Endodermal cell (in vitro differentiated cells): ENCODE measurements around the gene SPRR4. TPM values are rescaled to one million over a fixed set of nuclear protein-coding genes. Genes with fewer than 3 reads are reported as not detected.
A peak's percentile ranks its signal among the peaks of the same experiment; 100 is the strongest.
"Not testable (repeated sequence)": the region's sequence is repeated elsewhere in the genome, so short reads cannot be mapped to it uniquely, and the experiment has no call there.

ENCODE experiments used
- DNase-seq: peaks from one replicate; pipeline ENCODE4 v3.0.0-alpha.2; 2017
- H3K27ac ChIP-seq: 2 replicates; pipeline ENCODE4 v1.5.1; 2013; ENCODE audit warnings: mild to moderate bottlenecking, low read depth, low read length, moderate library complexity
- H3K27me3 ChIP-seq: 2 replicates; pipeline ENCODE4 v1.6.1; 2013; ENCODE audit warnings: mild to moderate bottlenecking, low read length, moderate library complexity; ENCODE audit not compliant: insufficient read depth, control insufficient read depth, poor library complexity, severe bottlenecking
- H3K36me3 ChIP-seq: 2 replicates; pipeline ENCODE4 v1.7.0; 2013; ENCODE audit warnings: mild to moderate bottlenecking, low read length, moderate library complexity; ENCODE audit not compliant: control insufficient read depth, insufficient read depth
- H3K4me1 ChIP-seq: one replicate; pipeline ENCODE4 v1.7.0; 2013; ENCODE audit warnings: low read length; ENCODE audit not compliant: control insufficient read depth, insufficient read depth
- H3K4me3 ChIP-seq: 2 replicates; pipeline ENCODE4 v1.5.1; 2013; ENCODE audit warnings: mild to moderate bottlenecking, low read length, moderate library complexity
- H3K9ac ChIP-seq: 2 replicates; pipeline ENCODE4 v1.6.1; 2013; ENCODE audit warnings: mild to moderate bottlenecking, low read length, moderate library complexity; ENCODE audit not compliant: poor library complexity, severe bottlenecking; ENCODE audit errors: extremely low read depth
- H3K9me3 ChIP-seq: 2 replicates; pipeline ENCODE4 v1.6.1; 2013; ENCODE audit warnings: mild to moderate bottlenecking, low read length, moderate library complexity; ENCODE audit not compliant: control insufficient read depth
- H3K27ac Mint-ChIP-seq: 2 replicates; pipeline ENCODE4 v1.8.0; 2020; ENCODE audit warnings: mixed read lengths
- H3K27me3 Mint-ChIP-seq: 2 replicates; pipeline ENCODE4 v1.8.0; 2021; ENCODE audit warnings: mild to moderate bottlenecking, mixed read lengths; ENCODE audit not compliant: insufficient read depth
- H3K36me3 Mint-ChIP-seq: 2 replicates; pipeline ENCODE4 v1.8.0; 2020; ENCODE audit warnings: low read depth, mixed read lengths
- H3K4me1 Mint-ChIP-seq: 2 replicates; pipeline ENCODE4 v1.8.0; 2020; ENCODE audit warnings: mixed read lengths
- H3K4me3 Mint-ChIP-seq: 2 replicates; pipeline ENCODE4 v1.8.0; 2020; ENCODE audit warnings: mild to moderate bottlenecking, moderate library complexity, mixed read lengths
- H3K9me3 Mint-ChIP-seq: 2 replicates; pipeline ENCODE4 v1.8.0; 2020; ENCODE audit warnings: mild to moderate bottlenecking, mixed read lengths
- CTCF ChIP-seq: fragments of 200-600 bp; sonication (generic); conservative IDR thresholded peaks from 2 replicates; pipeline ENCODE4 v1.5.0; 2021; ENCODE audit warnings: antibody characterized with exemption, mild to moderate bottlenecking
- WGBS, 2 experiments: methylation state at CpG; one replicate each; pipeline versions ENCODE4 v1.1.5 to v1.1.7; 2013; ENCODE audit warnings: missing lambda C conversion rate in 2 of 2, mixed read lengths in 1 of 2; ENCODE audit not compliant: insufficient coverage in 1 of 2, insufficient read length in 1 of 2; 5-methylcytosine and 5-hydroxymethylcytosine counted together
- total RNA-seq, 2 donors: library from RNA; stranded (reverse); fragmentation: NEBNext Ultra II Directional in 1 of 2; extraction: Animal tissue kit (Norgen Biotek cat#: 25700) in 1 of 2; gene quantifications; 2 replicates in 1 of 2; 3 replicates in 1 of 2; pipeline ENCODE4 v1.2.1, GENCODE V29; 2021

SPRR4 gene
- total RNA-seq, 2 donors from 2014 or later: not detected

- H3K27ac ChIP-seq: no peak overlapping the region
- no peak for TF ChIP-seq CTCF
- Mint-ChIP-seq H3K4me1 (peaks cover 18% of the 10 kb centered on the region), H3K27me3 (peaks cover 5% of the 10 kb centered on the region), H3K4me3 (no peak overlapping the region), H3K36me3 (no peaks in the 10 kb centered on the region), H3K9me3 (peaks cover 42% of the 10 kb centered on the region), H3K27ac (no peak overlapping the region)
- H3K9me3 ChIP-seq: peaks cover 20% of the 10 kb centered on the region
- H3K4me1 ChIP-seq: no peaks in the 10 kb centered on the region
- no peak for DNase-seq
- no peak overlapping the region for H3K4me3 ChIP-seq
- 70 to 75% methylated on average over 3 to 6 of the region's 6 CpGs for WGBS, 2 experiments
- no peak overlapping the region for H3K9ac ChIP-seq
- H3K36me3 ChIP-seq: no peaks in the 10 kb centered on the region
- no peaks in the 10 kb centered on the region for H3K27me3 ChIP-seq
Observed at GRCh38 chr1:152999818-153000217, 29.4 kb downstream of the SPRR4 start.

GRCh38 chr1:153000294-153000693 is 29.8 kb downstream of the SPRR4 start:
- no peak overlapping the region for H3K27ac ChIP-seq
- no peak for TF ChIP-seq CTCF
- Mint-ChIP-seq H3K27ac (no peak overlapping the region), H3K4me3 (no peak overlapping the region), H3K27me3 (peaks cover 5% of the 10 kb centered on the region), H3K9me3 (peaks cover 39% of the 10 kb centered on the region), H3K4me1 (peaks cover 18% of the 10 kb centered on the region), H3K36me3 (no peaks in the 10 kb centered on the region)
- peaks cover 15% of the 10 kb centered on the region for H3K9me3 ChIP-seq
- H3K27me3 ChIP-seq: no peaks in the 10 kb centered on the region
- no CpG with 5 or more reads among the region's 1 CpG for WGBS, 2 experiments
- no peaks in the 10 kb centered on the region for H3K4me1 ChIP-seq
- H3K4me3 ChIP-seq: no peak overlapping the region
- H3K36me3 ChIP-seq: no peaks in the 10 kb centered on the region
- H3K9ac ChIP-seq: no peak overlapping the region
- DNase-seq: no peak

- H3K36me3 Mint-ChIP-seq: no peaks in the 10 kb centered on the region
- DNase-seq: no peak
- peaks cover 18% of the 10 kb centered on the region for H3K4me1 Mint-ChIP-seq
- no peak within 1 kb of the TSS for H3K9ac ChIP-seq
- H3K27ac Mint-ChIP-seq: no peak within 1 kb of the TSS
- 71% methylated on average over 2 of the region's 2 CpGs; no CpG with 5 or more reads in 1 of the 2 experiments for WGBS, 2 experiments
- H3K9me3 ChIP-seq: peaks cover 7% of the 10 kb centered on the region
- TF ChIP-seq CTCF: no peak
- H3K27me3 Mint-ChIP-seq: peaks cover 5% of the 10 kb centered on the region
- H3K4me3 Mint-ChIP-seq: no peak within 1 kb of the TSS
- no peak within 1 kb of the TSS for H3K27ac ChIP-seq
- no peak within 1 kb of the TSS for H3K4me3 ChIP-seq
- H3K36me3 ChIP-seq: no peaks in the 10 kb centered on the region
- H3K9me3 Mint-ChIP-seq: peaks cover 39% of the 10 kb centered on the region
- H3K4me1 ChIP-seq: no peaks in the 10 kb centered on the region
- no peaks in the 10 kb centered on the region for H3K27me3 ChIP-seq
Observed at GRCh38 chr1:153001382-153001781, 30.9 kb downstream of the SPRR4 start, which contains the start of gene SPRR3. Gene SPRR3 (plus strand): TSS chr1:153001749. CDS start chr1:153003021, 1,272 bp downstream.

- H3K27ac Mint-ChIP-seq, H3K4me1 ChIP-seq, H3K27me3 Mint-ChIP-seq, H3K27me3 ChIP-seq, H3K36me3 ChIP-seq, H3K36me3 Mint-ChIP-seq, H3K27ac ChIP-seq, DNase-seq, H3K4me3 ChIP-seq, H3K9ac ChIP-seq, H3K4me1 Mint-ChIP-seq, H3K4me3 Mint-ChIP-seq: not testable (repeated sequence)
- WGBS, 2 experiments: 76 to 85% methylated on average over 7 to 8 of the region's 8 CpGs
- H3K9me3 ChIP-seq: peaks cover 27% of the 10 kb centered on the region
- peaks cover 27% of the 10 kb centered on the region for H3K9me3 Mint-ChIP-seq
Observed at GRCh38 chr1:153011235-153011758, 40.8 kb downstream of the SPRR4 start.

GRCh38 chr1:153021829-153022228 is 51.4 kb downstream of the SPRR4 start:
- H3K27ac ChIP-seq, H3K4me3 ChIP-seq, H3K36me3 Mint-ChIP-seq, H3K9ac ChIP-seq, DNase-seq, H3K4me3 Mint-ChIP-seq, H3K4me1 ChIP-seq, H3K36me3 ChIP-seq, H3K27me3 Mint-ChIP-seq, H3K27me3 ChIP-seq, H3K9me3 ChIP-seq: not testable (repeated sequence)
- Mint-ChIP-seq H3K4me1 (peaks cover 16% of the 10 kb centered on the region), H3K27ac (peak overlapping the region; percentile 70), H3K9me3 (peaks cover 16% of the 10 kb centered on the region)
- 67 to 100% methylated on average over 2 of the region's 2 CpGs for WGBS, 2 experiments
